Measurements from ENCODE around the gene RYK.
"Not testable (repeated sequence)": the region's sequence is repeated elsewhere in the genome, so short reads cannot be mapped to it uniquely, and the experiment has no call there.

RYK gene

GRCh38 chr3:134242649-134243617, 7.7 kb downstream of the RYK start:
- Mint-ChIP-seq H3K27ac (no peak overlapping the region), H3K9me3 (peaks cover 3% of the 10 kb centered on the region), H3K4me1 (peaks cover 15% of the 10 kb centered on the region), H3K36me3 (peaks cover 4% of the 10 kb centered on the region), H3K4me3 (no peak overlapping the region), H3K27me3 (peaks cover 4% of the 10 kb centered on the region)
- DNase-seq, result no peak
- CTCF ChIA-PET, result no interaction called here

DNA sequence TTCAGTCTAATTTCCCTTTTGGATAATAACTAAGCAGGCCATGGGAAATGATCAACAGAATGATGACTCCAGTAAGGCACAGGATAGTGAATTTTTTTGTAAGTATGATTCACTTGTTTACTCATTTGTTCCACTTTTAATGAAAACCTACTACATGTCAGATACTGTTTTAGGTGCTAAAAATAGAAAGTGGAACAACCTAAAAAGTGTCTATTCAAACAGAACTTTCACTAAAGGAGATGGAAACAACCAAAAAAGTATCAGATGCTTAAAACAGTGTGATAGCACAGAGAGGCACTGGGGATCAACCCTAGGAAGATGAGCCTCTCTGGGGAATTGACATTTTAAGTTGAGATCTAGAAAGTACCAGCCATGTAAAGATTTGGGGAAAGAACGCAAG, 11.1 kb downstream of the RYK start:
- Mint-ChIP-seq H3K4me1 (peaks cover 19% of the 10 kb centered on the region), H3K27ac (no peak overlapping the region), H3K9me3 (no peaks in the 10 kb centered on the region), H3K36me3 (no peaks in the 10 kb centered on the region), H3K4me3 (no peak overlapping the region), H3K27me3 (no peaks in the 10 kb centered on the region)
- DNase-seq, result no peak
- CTCF ChIA-PET, result interaction anchor here (2.3 kb wide), 1 partner anchor 14 kb away, joined by 7 read pairs; no protein-coding TSS in a partner anchor

DNA sequence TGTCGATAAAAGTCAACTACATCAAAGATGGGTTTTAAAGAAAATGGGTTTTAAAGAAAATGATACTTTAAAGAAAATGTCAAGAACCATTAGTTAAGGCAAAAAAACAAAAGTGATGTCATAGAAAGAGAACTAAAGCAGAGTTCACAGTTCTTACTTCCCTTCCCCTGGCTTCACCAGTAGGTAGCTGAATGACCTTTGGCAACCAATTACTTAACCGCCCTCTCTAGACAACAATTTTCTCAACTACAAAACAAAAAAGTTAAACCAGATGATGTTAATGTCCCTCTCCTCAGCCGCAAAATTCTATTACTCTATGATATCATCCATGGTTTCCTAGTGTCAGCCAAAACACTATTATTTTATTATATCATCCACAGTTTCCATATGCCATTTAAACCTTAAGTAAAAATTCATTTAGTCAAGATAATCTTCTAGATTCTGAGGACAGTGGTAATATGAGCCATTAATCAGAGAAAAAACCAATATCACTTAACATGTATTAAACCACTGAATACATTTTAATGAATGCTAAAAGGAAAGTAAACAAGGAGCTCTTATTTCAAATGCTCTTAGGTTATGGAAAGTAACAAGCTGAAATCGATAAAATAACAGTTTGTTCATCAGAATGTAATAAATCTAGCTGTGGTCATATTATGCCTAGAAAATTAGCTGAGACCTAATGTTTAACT, 13.1 kb downstream of the RYK start:
- Mint-ChIP-seq H3K4me3 (no peak overlapping the region), H3K4me1 (peaks cover 12% of the 10 kb centered on the region), H3K9me3 (no peaks in the 10 kb centered on the region), H3K36me3 (no peaks in the 10 kb centered on the region), H3K27ac (no peak overlapping the region), H3K27me3 (no peaks in the 10 kb centered on the region)
- no peak for DNase-seq
- CTCF ChIA-PET, result interaction anchor here (0.7 to 2.3 kb wide), 2 partner anchors 12 to 14 kb away, joined by 3 to 7 read pairs; no protein-coding TSS in a partner anchor

GRCh38 chr3:134236505-134237170, 14.0 kb downstream of the RYK start:
- no peak for DNase-seq
- peaks cover under 1% of the 10 kb centered on the region for H3K27me3 Mint-ChIP-seq
- no peak overlapping the region for H3K4me3 Mint-ChIP-seq
- no peaks in the 10 kb centered on the region for H3K9me3 Mint-ChIP-seq
- H3K27ac Mint-ChIP-seq, result no peak overlapping the region
- CTCF ChIA-PET, result interaction anchor here (0.8 to 1.4 kb wide), 3 partner anchors 13 to 24 kb away, joined by 3 read pairs; no protein-coding TSS in a partner anchor
- H3K4me1 Mint-ChIP-seq, result peaks cover 19% of the 10 kb centered on the region
- no peaks in the 10 kb centered on the region for H3K36me3 Mint-ChIP-seq

- no peaks in the 10 kb centered on the region for H3K36me3 Mint-ChIP-seq
- H3K4me1 Mint-ChIP-seq, result peaks cover 22% of the 10 kb centered on the region
- H3K27me3 Mint-ChIP-seq, result peaks cover 4% of the 10 kb centered on the region
- DNase-seq, result no peak
- H3K9me3 Mint-ChIP-seq, result no peaks in the 10 kb centered on the region
- H3K4me3 Mint-ChIP-seq, result no peak overlapping the region
- H3K27ac Mint-ChIP-seq, result no peak overlapping the region
- CTCF ChIA-PET, result interaction anchor here (1.4 kb wide), 1 partner anchor 23 kb away, joined by 3 read pairs; no protein-coding TSS in a partner anchor
These were observed 15.0 kb downstream of the RYK start for GRCh38 chr3:134235577-134236076.

- Mint-ChIP-seq H3K27me3 (peaks cover 4% of the 10 kb centered on the region), H3K36me3 (no peaks in the 10 kb centered on the region), H3K4me3 (no peak overlapping the region), H3K9me3 (no peaks in the 10 kb centered on the region), H3K4me1 (peaks cover 17% of the 10 kb centered on the region), H3K27ac (no peak overlapping the region)
- CTCF ChIA-PET, result interaction anchor here (1.1 to 2.0 kb wide), 2 partner anchors 20 to 45 kb away, joined by 3 to 11 read pairs; no protein-coding TSS in a partner anchor
- DNase-seq, result no peak
These were observed 17.7 kb downstream of the RYK start for GRCh38 chr3:134232951-134233350.

- no peak for DNase-seq
- H3K9me3 Mint-ChIP-seq, result no peaks in the 10 kb centered on the region
- H3K36me3 Mint-ChIP-seq, result no peaks in the 10 kb centered on the region
- H3K4me3 Mint-ChIP-seq, result no peak overlapping the region
- CTCF ChIA-PET, result interaction anchor here (1.1 to 2.0 kb wide), 4 partner anchors 19 to 74 kb away, joined by 3 to 11 read pairs (median 3); no protein-coding TSS in a partner anchor
- H3K27ac Mint-ChIP-seq, result no peak overlapping the region
- H3K27me3 Mint-ChIP-seq, result peaks cover 4% of the 10 kb centered on the region
- peaks cover 17% of the 10 kb centered on the region for H3K4me1 Mint-ChIP-seq
These were observed 18.5 kb downstream of the RYK start for GRCh38 chr3:134232151-134232550.

- CTCF ChIA-PET, result interaction anchor here (1.1 to 1.4 kb wide), 2 partner anchors 31 to 75 kb away, joined by 3 read pairs; no protein-coding TSS in a partner anchor
- H3K9me3 Mint-ChIP-seq, result no peaks in the 10 kb centered on the region
- DNase-seq, result no peak
- peaks cover 4% of the 10 kb centered on the region for H3K27me3 Mint-ChIP-seq
- H3K4me3 Mint-ChIP-seq, result no peak overlapping the region
- no peak overlapping the region for H3K27ac Mint-ChIP-seq
- peaks cover 12% of the 10 kb centered on the region for H3K4me1 Mint-ChIP-seq
- H3K36me3 Mint-ChIP-seq, result no peaks in the 10 kb centered on the region
These were observed 19.5 kb downstream of the RYK start for GRCh38 chr3:134231131-134231530.

- Mint-ChIP-seq H3K9me3 (no peaks in the 10 kb centered on the region), H3K36me3 (no peaks in the 10 kb centered on the region), H3K4me3 (no peak overlapping the region), H3K4me1 (peaks cover 10% of the 10 kb centered on the region), H3K27me3 (peaks cover 4% of the 10 kb centered on the region), H3K27ac (no peak overlapping the region)
- no peak for DNase-seq
- CTCF ChIA-PET, result no interaction called here
These were observed 21.6 kb downstream of the RYK start for GRCh38 chr3:134229038-134229437.

DNA sequence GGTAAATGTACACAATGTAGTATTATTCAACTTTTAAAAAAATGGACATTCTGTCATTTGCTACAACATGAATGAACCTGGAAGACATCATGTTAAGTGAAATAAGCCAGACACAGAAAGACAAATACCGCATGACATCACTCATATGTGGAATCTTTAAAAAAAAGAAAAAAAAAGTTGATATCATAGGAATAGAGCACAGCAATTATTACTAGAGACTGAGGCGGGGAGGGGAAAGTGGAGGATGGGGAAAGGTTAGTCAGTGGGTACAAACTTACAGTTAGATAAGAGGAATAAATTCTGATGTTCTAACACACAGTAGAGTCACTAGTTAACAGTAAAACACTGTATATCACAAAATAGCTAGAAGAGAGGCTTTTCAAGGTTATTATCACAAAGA, 22.2 kb downstream of the RYK start:
- H3K9me3 Mint-ChIP-seq, result no peaks in the 10 kb centered on the region
- no peak overlapping the region for H3K27ac Mint-ChIP-seq
- H3K27me3 Mint-ChIP-seq, result peaks cover 4% of the 10 kb centered on the region
- CTCF ChIA-PET, result no interaction called here
- no peak overlapping the region for H3K4me3 Mint-ChIP-seq
- no peak for DNase-seq
- H3K36me3 Mint-ChIP-seq, result no peaks in the 10 kb centered on the region
- H3K4me1 Mint-ChIP-seq, result peaks cover 10% of the 10 kb centered on the region

DNA sequence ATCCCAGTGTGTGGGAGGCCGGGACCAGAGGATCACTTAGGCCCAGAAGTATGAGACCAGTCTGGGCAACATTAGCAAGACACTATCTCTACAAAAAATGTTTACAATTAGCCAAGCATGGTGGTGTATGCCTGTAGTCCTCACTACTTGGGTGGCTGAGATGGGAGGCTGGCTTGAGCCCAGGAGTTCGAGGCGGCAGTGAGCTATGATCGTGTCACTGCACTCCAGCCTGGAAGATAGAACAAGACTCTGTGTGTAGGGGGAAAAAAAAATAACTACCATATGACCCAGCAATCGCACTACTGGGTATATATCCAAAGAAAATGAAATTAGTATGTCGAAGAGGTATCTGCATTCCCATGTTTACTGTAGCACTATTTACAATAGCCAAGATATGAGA, 22.6 kb downstream of the RYK start:
- H3K4me1 Mint-ChIP-seq, result peaks cover 10% of the 10 kb centered on the region
- CTCF ChIA-PET, result no interaction called here
- no peak overlapping the region for H3K27ac Mint-ChIP-seq

DNA sequence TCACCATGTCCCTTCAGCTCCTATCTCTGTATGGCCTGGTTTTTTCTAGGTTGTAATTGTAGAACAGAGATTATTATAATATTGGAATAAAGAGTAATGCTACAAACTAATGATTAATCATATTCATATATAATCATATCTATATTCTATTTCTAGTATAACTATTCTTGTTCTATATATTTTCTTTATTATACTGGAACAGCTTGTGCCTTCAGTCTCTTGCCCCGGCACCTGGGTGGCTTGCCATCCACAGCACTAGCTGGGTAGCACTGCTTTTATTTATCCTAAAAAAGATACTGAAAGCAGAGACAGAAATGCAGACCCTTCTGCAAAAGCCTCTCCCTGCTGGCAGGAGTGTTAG, 25.9 kb downstream of the RYK start:
- DNase-seq, H3K9me3 Mint-ChIP-seq, H3K27ac Mint-ChIP-seq, H3K4me1 Mint-ChIP-seq, H3K36me3 Mint-ChIP-seq, H3K4me3 Mint-ChIP-seq, H3K27me3 Mint-ChIP-seq: not testable (repeated sequence)
- CTCF ChIA-PET, result interaction anchor here (0.8 to 2.9 kb wide), 8 partner anchors 13 to 256 kb away, joined by 3 to 12 read pairs (median 4); partner anchors contain the start of gene RYK

More for the DNA sequence above, 22.6 kb downstream of the RYK start:
- Mint-ChIP-seq H3K27me3 (peaks cover 4% of the 10 kb centered on the region), H3K4me3 (no peak overlapping the region), H3K36me3 (no peaks in the 10 kb centered on the region), H3K9me3 (no peaks in the 10 kb centered on the region)
- no peak for DNase-seq

- Mint-ChIP-seq H3K9me3 (no peaks in the 10 kb centered on the region), H3K27ac (no peak overlapping the region), H3K4me3 (no peak overlapping the region), H3K36me3 (no peaks in the 10 kb centered on the region), H3K4me1 (no peaks in the 10 kb centered on the region), H3K27me3 (no peaks in the 10 kb centered on the region)
- DNase-seq, result no peak
- CTCF ChIA-PET, result interaction anchor here (0.7 to 2.9 kb wide), 6 partner anchors 11 to 79 kb away, joined by 3 to 12 read pairs (median 4); no protein-coding TSS in a partner anchor
These were observed 27.8 kb downstream of the RYK start for GRCh38 chr3:134222835-134223234.
